HEK293 (cell line): ENCODE data around the gene AVEN.

Source experiments
- CTCF ChIA-PET: fragments of 350-600 bp; formaldehyde crosslinking; extraction: SDS; loops from one replicate; lab custom pipeline; 2021; ENCODE audit warnings: antibody characterized with exemption; lab: Yijun Ruan, JAX
- POLR2A ChIA-PET: fragments of 300-600 bp; formaldehyde crosslinking; extraction: SDS; loops from one replicate; lab custom pipeline; 2020; ENCODE audit warnings: antibody characterized with exemption, inconsistent platforms; lab: Yijun Ruan, JAX
- H3K27ac ChIP-seq: fragments of 200-500 bp; sonication (Bioruptor generic); 2 replicates; pipeline ENCODE4 v1.5.1; 2014; ENCODE audit warnings: low read depth, low read length, control low read depth, inconsistent platforms; ENCODE audit errors: extremely low read depth
- H3K36me3 ChIP-seq, 2 experiments: fragments of 200-500 bp in 1 of 2; sonication (Bioruptor generic) in 1 of 2; 1 replicate in 1 of 2; 2 replicates in 1 of 2; pipeline ENCODE4 v1.5.1; 2014 to 2017; ENCODE audit warnings: inconsistent platforms in 2 of 2, low read length in 2 of 2; ENCODE audit not compliant: control insufficient read depth in 2 of 2, insufficient read depth in 1 of 2
- H3K4me1 ChIP-seq: fragments of 200-500 bp; sonication (Bioruptor generic); 2 replicates; pipeline ENCODE4 v1.5.1; 2014; ENCODE audit warnings: mild to moderate bottlenecking, low read length, inconsistent platforms; ENCODE audit not compliant: control insufficient read depth, insufficient read depth
- H3K4me3 ChIP-seq: 2 replicates; pipeline ENCODE4 v1.5.1; 2011; ENCODE audit warnings: low read depth, mild to moderate bottlenecking, control low read depth, low read length, moderate library complexity
- H3K9me3 ChIP-seq: fragments of 200-500 bp; sonication (Bioruptor generic); 2 replicates; pipeline ENCODE4 v1.5.1; 2014; ENCODE audit warnings: low read depth, low read length, inconsistent platforms; ENCODE audit not compliant: control insufficient read depth, insufficient read depth
- EGR2 ChIP-seq: fragments of 450-650 bp; formaldehyde crosslinking; IDR thresholded peaks from 2 replicates; pipeline ENCODE4 v1.5.1; 2016; ENCODE audit warnings: low read depth, missing biosample characterization, missing genetic modification characterization
- FEZF1 ChIP-seq: fragments of 450-650 bp; formaldehyde crosslinking; IDR thresholded peaks from 2 replicates; pipeline ENCODE4 v1.5.1; 2016; ENCODE audit warnings: missing biosample characterization, missing genetic modification characterization
- PRDM1 ChIP-seq: fragments of 450-650 bp; formaldehyde crosslinking; IDR thresholded peaks from 2 replicates; pipeline ENCODE4; 2016; ENCODE audit warnings: missing biosample characterization, missing genetic modification characterization
- TRIM28 ChIP-seq: IDR thresholded peaks from 2 replicates; pipeline ENCODE4 v1.6.1; 2011; ENCODE audit warnings: low read length, control low read depth, borderline replicate concordance
- YY1 ChIP-seq: fragments of 450-650 bp; formaldehyde crosslinking; IDR thresholded peaks from 2 replicates; pipeline ENCODE4 v1.5.1; 2018; ENCODE audit warnings: missing biosample characterization, missing genetic modification characterization
- ZNF10 ChIP-seq: fragments of 450-650 bp; formaldehyde crosslinking; IDR thresholded peaks from 2 replicates; pipeline ENCODE4 v1.5.1; 2017; ENCODE audit warnings: missing biosample characterization, missing genetic modification characterization
- ZNF121 ChIP-seq: fragments of 450-650 bp; formaldehyde crosslinking; IDR thresholded peaks from 2 replicates; pipeline ENCODE4 v1.5.1; 2016; ENCODE audit warnings: missing biosample characterization, missing genetic modification characterization
- ZNF19 ChIP-seq: fragments of 450-650 bp; formaldehyde crosslinking; IDR thresholded peaks from 2 replicates; pipeline ENCODE4; 2016; ENCODE audit warnings: missing biosample characterization, missing genetic modification characterization, low read depth
- ZNF324 ChIP-seq: fragments of 450-650 bp; formaldehyde crosslinking; IDR thresholded peaks from 2 replicates; pipeline ENCODE4 v1.5.1; 2016; ENCODE audit warnings: missing biosample characterization, missing genetic modification characterization
- ZNF335 ChIP-seq: fragments of 450-650 bp; formaldehyde crosslinking; conservative IDR thresholded peaks from 2 replicates; pipeline ENCODE4 v1.5.1; 2016; ENCODE audit warnings: missing biosample characterization, missing genetic modification characterization
- ZNF354C ChIP-seq: fragments of 450-650 bp; formaldehyde crosslinking; IDR thresholded peaks from 2 replicates; pipeline ENCODE4 v1.5.1; 2016; ENCODE audit warnings: missing biosample characterization, missing genetic modification characterization, low read depth, borderline replicate concordance
- ZNF416 ChIP-seq: fragments of 450-650 bp; formaldehyde crosslinking; IDR thresholded peaks from 2 replicates; pipeline ENCODE4 v1.5.1; 2016; ENCODE audit warnings: missing biosample characterization, missing genetic modification characterization
- ZNF529 ChIP-seq: fragments of 450-650 bp; formaldehyde crosslinking; IDR thresholded peaks from 2 replicates; pipeline ENCODE4 v1.5.1; 2017; ENCODE audit warnings: missing genetic modification characterization, missing biosample characterization; ENCODE audit not compliant: insufficient replicate concordance
- ZNF558 ChIP-seq: fragments of 450-650 bp; formaldehyde crosslinking; IDR thresholded peaks from 2 replicates; pipeline ENCODE4 v1.5.1; 2016; ENCODE audit warnings: missing biosample characterization, missing genetic modification characterization
- ZNF610 ChIP-seq: fragments of 450-650 bp; formaldehyde crosslinking; IDR thresholded peaks from 2 replicates; pipeline ENCODE4 v1.5.1; 2016; ENCODE audit warnings: missing biosample characterization, missing genetic modification characterization, borderline replicate concordance
- TF ChIP-seq, protein P1 (sequence below): fragments of 450-650 bp; formaldehyde crosslinking; conservative IDR thresholded peaks from 2 replicates; pipeline ENCODE4 v1.5.1; 2016; ENCODE audit warnings: low read depth, missing biosample characterization, missing genetic modification characterization
- TF ChIP-seq, protein P2 (sequence below): fragments of 450-650 bp; formaldehyde crosslinking; IDR thresholded peaks from 2 replicates; pipeline ENCODE4 v1.5.1; 2016; ENCODE audit warnings: missing biosample characterization, missing genetic modification characterization, low read depth
- TF ChIP-seq, protein P3 (sequence below): fragments of 450-650 bp; formaldehyde crosslinking; IDR thresholded peaks from 2 replicates; pipeline ENCODE4 v1.5.1; 2016; ENCODE audit warnings: missing biosample characterization, missing genetic modification characterization, low read depth
- TF ChIP-seq, protein P4 (sequence below): fragments of 450-650 bp; IDR thresholded peaks from 2 replicates; pipeline ENCODE4 v1.5.1; 2018; ENCODE audit warnings: missing biosample characterization, mild to moderate bottlenecking, missing genetic modification characterization
- TF ChIP-seq, protein P5 (sequence below): fragments of 450-650 bp; formaldehyde crosslinking; IDR thresholded peaks from 2 replicates; pipeline ENCODE4 v1.5.1; 2017; ENCODE audit warnings: missing biosample characterization, missing genetic modification characterization

The AVEN gene

DNA sequence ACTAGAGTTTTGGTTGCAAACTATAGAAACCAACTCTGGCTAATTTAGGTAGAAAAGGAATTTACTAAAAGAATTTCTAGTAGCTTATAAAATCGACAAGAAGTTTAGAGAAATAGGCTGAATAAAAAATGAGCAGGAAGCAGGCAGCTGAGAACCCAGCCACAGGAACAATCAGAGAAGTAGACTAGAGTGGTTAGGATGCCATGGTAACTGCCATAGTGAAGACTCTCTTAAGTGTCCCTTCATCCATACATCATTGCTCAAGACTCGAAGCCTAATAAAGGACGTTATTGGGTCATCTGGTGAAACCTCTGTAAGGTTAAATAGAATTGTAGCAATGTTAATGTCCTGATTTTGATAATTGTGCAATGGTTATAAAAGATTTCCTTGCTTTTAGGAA is 13.8 kb downstream of the AVEN start (continued):
- TF ChIP-seq, protein P1, sequence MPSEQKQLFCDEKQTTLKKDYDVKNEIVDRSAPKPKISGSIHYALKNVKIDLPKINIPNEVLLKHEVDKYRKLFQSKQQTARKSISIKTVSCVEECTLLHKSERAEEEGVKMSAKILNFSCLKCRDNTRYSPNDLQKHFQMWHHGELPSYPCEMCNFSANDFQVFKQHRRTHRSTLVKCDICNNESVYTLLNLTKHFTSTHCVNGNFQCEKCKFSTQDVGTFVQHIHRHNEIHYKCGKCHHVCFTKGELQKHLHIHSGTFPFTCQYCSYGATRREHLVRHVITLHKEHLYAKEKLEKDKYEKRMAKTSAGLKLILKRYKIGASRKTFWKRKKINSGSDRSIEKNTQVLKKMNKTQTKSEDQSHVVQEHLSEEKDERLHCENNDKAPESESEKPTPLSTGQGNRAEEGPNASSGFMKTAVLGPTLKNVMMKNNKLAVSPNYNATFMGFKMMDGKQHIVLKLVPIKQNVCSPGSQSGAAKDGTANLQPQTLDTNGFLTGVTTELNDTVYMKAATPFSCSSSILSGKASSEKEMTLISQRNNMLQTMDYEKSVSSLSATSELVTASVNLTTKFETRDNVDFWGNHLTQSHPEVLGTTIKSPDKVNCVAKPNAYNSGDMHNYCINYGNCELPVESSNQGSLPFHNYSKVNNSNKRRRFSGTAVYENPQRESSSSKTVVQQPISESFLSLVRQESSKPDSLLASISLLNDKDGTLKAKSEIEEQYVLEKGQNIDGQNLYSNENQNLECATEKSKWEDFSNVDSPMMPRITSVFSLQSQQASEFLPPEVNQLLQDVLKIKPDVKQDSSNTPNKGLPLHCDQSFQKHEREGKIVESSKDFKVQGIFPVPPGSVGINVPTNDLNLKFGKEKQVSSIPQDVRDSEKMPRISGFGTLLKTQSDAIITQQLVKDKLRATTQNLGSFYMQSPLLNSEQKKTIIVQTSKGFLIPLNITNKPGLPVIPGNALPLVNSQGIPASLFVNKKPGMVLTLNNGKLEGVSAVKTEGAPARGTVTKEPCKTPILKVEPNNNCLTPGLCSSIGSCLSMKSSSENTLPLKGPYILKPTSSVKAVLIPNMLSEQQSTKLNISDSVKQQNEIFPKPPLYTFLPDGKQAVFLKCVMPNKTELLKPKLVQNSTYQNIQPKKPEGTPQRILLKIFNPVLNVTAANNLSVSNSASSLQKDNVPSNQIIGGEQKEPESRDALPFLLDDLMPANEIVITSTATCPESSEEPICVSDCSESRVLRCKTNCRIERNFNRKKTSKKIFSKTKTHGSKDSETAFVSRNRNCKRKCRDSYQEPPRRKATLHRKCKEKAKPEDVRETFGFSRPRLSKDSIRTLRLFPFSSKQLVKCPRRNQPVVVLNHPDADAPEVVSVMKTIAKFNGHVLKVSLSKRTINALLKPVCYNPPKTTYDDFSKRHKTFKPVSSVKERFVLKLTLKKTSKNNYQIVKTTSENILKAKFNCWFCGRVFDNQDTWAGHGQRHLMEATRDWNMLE: no peak
- TF ChIP-seq TRIM28: no peak
- TF ChIP-seq ZNF416: no peak

DNA sequence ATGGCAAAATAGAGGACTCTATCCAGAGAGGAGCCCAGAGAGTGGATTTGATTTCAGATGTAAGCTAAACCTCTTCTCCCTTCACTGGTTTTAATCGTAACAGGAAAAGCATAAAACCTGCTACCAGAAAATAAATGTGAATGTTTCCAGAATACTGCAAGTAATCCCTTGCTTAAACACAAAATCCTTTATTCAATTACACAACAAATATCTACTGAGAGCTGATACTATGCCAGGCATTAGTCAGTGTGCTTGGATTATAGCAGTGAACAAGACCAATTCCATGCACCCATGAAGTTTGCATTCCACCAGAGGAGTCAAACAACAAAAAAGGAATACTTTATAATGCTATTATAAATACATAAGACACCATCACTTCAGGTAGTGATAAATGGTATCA is 15.1 kb downstream of the AVEN start:
- H3K4me1 ChIP-seq: no peaks in the 10 kb centered on the region
- H3K9me3 ChIP-seq: no peaks in the 10 kb centered on the region
- ChIA-PET POLR2A (no interaction called here), CTCF (no interaction called here)
- H3K36me3 ChIP-seq: no peaks in the 10 kb centered on the region
- no peak overlapping the region for H3K4me3 ChIP-seq
- TF ChIP-seq EGR2 (no peak), ZNF558 (tag by site-specific recombination) (no peak), ZNF10 (tag by site-specific recombination) (no peak), ZNF335 (no peak), ZNF610 (no peak)
- TF ChIP-seq, protein P2, sequence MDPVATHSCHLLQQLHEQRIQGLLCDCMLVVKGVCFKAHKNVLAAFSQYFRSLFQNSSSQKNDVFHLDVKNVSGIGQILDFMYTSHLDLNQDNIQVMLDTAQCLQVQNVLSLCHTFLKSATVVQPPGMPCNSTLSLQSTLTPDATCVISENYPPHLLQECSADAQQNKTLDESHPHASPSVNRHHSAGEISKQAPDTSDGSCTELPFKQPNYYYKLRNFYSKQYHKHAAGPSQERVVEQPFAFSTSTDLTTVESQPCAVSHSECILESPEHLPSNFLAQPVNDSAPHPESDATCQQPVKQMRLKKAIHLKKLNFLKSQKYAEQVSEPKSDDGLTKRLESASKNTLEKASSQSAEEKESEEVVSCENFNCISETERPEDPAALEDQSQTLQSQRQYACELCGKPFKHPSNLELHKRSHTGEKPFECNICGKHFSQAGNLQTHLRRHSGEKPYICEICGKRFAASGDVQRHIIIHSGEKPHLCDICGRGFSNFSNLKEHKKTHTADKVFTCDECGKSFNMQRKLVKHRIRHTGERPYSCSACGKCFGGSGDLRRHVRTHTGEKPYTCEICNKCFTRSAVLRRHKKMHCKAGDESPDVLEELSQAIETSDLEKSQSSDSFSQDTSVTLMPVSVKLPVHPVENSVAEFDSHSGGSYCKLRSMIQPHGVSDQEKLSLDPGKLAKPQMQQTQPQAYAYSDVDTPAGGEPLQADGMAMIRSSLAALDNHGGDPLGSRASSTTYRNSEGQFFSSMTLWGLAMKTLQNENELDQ: no peak
- TF ChIP-seq, protein P3, sequence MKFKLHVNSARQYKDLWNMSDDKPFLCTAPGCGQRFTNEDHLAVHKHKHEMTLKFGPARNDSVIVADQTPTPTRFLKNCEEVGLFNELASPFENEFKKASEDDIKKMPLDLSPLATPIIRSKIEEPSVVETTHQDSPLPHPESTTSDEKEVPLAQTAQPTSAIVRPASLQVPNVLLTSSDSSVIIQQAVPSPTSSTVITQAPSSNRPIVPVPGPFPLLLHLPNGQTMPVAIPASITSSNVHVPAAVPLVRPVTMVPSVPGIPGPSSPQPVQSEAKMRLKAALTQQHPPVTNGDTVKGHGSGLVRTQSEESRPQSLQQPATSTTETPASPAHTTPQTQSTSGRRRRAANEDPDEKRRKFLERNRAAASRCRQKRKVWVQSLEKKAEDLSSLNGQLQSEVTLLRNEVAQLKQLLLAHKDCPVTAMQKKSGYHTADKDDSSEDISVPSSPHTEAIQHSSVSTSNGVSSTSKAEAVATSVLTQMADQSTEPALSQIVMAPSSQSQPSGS (tag by site-specific recombination): no peak
- TF ChIP-seq, all 188 proteins: peak for 0
- H3K27ac ChIP-seq: no peak overlapping the region

DNA sequence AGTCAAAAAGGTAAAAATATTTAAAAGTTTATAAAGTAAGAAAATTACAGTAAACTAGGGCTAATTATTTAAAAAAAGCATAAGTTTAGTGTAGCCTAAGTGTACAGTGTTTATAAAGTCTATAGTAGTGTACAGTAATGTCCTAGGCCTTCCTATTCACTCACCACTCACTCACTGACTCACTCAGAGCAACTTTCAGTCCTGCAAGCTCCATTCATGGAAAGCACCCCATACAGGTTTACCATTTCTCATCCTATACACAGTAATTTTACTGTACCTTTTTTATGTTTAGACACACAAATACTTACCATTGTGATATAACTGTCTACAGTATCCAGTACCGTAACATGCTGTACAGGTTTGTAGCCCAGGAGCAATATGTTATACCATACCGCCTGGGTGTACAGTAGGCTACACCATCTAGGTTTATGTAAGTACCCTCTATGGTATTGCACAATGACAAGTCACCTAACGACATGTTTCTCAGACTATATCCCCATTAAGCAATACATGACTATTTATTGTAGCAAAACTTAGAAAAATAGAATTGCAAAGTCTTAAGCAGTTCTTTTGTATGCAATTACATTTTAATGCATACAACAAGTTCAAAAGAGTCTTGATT is 19.5 kb downstream of the AVEN start:
- Histone ChIP-seq H3K4me1 (no peaks in the 10 kb centered on the region), H3K36me3 (no peaks in the 10 kb centered on the region), H3K27ac (no peak overlapping the region), H3K4me3 (no peak overlapping the region), H3K9me3 (no peaks in the 10 kb centered on the region)
- ChIA-PET POLR2A (no interaction called here), CTCF (no interaction called here)
- no peak for TF ChIP-seq ZNF529 (tag by site-specific recombination)
- TF ChIP-seq, protein P4, sequence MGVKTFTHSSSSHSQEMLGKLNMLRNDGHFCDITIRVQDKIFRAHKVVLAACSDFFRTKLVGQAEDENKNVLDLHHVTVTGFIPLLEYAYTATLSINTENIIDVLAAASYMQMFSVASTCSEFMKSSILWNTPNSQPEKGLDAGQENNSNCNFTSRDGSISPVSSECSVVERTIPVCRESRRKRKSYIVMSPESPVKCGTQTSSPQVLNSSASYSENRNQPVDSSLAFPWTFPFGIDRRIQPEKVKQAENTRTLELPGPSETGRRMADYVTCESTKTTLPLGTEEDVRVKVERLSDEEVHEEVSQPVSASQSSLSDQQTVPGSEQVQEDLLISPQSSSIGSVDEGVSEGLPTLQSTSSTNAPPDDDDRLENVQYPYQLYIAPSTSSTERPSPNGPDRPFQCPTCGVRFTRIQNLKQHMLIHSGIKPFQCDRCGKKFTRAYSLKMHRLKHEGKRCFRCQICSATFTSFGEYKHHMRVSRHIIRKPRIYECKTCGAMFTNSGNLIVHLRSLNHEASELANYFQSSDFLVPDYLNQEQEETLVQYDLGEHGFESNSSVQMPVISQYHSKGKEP (tag by site-specific recombination): no peak
- TF ChIP-seq ZNF121 (tag by site-specific recombination): no peak
- TF ChIP-seq ZNF354C (tag by site-specific recombination): no peak
- no peak for TF ChIP-seq YY1 (tag by site-specific recombination)
- TF ChIP-seq FEZF1: no peak
- TF ChIP-seq, protein P5, sequence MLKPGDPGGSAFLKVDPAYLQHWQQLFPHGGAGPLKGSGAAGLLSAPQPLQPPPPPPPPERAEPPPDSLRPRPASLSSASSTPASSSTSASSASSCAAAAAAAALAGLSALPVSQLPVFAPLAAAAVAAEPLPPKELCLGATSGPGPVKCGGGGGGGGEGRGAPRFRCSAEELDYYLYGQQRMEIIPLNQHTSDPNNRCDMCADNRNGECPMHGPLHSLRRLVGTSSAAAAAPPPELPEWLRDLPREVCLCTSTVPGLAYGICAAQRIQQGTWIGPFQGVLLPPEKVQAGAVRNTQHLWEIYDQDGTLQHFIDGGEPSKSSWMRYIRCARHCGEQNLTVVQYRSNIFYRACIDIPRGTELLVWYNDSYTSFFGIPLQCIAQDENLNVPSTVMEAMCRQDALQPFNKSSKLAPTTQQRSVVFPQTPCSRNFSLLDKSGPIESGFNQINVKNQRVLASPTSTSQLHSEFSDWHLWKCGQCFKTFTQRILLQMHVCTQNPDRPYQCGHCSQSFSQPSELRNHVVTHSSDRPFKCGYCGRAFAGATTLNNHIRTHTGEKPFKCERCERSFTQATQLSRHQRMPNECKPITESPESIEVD (tag by site-specific recombination): no peak
- TF ChIP-seq ZNF19 (tag by site-specific recombination): no peak
- no peak for TF ChIP-seq ZNF324 (tag by site-specific recombination)
- TF ChIP-seq PRDM1 (tag by site-specific recombination): no peak
